ENCODE data around the gene CFAP100. TPM values are rescaled to one million over a fixed set of nuclear protein-coding genes. Genes with fewer than 3 reads are reported as not detected.

CFAP100 gene
- total and polyA plus RNA-seq, 10 donors: not detected

- TF ChIP-seq, protein P1, sequence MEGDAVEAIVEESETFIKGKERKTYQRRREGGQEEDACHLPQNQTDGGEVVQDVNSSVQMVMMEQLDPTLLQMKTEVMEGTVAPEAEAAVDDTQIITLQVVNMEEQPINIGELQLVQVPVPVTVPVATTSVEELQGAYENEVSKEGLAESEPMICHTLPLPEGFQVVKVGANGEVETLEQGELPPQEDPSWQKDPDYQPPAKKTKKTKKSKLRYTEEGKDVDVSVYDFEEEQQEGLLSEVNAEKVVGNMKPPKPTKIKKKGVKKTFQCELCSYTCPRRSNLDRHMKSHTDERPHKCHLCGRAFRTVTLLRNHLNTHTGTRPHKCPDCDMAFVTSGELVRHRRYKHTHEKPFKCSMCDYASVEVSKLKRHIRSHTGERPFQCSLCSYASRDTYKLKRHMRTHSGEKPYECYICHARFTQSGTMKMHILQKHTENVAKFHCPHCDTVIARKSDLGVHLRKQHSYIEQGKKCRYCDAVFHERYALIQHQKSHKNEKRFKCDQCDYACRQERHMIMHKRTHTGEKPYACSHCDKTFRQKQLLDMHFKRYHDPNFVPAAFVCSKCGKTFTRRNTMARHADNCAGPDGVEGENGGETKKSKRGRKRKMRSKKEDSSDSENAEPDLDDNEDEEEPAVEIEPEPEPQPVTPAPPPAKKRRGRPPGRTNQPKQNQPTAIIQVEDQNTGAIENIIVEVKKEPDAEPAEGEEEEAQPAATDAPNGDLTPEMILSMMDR (IDR thresholded peaks at IDR 0.05 in 8 of 11, conservative IDR thresholded peaks at IDR 0.05 in 3 of 11): peak; percentile 73 to 95 (median 86)
- TF ChIP-seq POLR2A (IDR thresholded peaks at IDR 0.05) (no peak), POLR2AphosphoS5 (IDR thresholded peaks at IDR 0.05) (peak; percentile 73 to 79 (median 78))
- DNase-seq: peak; percentile 93
- intact Hi-C loops (cut with DNase I; ENCODE audit: low total_unique reads): no loop called here
- H3K4me1 ChIP-seq: peaks cover 0 to 11% (median 10%) of the 10 kb centered on the region in 6 donors
- H3K27me3 ChIP-seq (replicated peaks in 1 of 7): peaks cover 0 to 66% (median 12%) of the 10 kb centered on the region in 7 donors
- H3K4me3 ChIP-seq: peak overlapping the region in 6 of 8 donors; percentile 9 to 51 (median 20)
- WGBS, 5 donors: 4 to 7% (median 4%) methylated on average over 31 to 58 of the region's 58 CpGs
- peak overlapping the region in 5 of 8 donors; percentile 27 to 71 (median 66) for H3K27ac ChIP-seq
- no peaks in the 10 kb centered on the region for H3K9me3 ChIP-seq
- H3K36me3 ChIP-seq: no peaks in the 10 kb centered on the region
Observed at GRCh38 chr3:126389112-126389793, 5.5 kb upstream of the CFAP100 start.

DNA sequence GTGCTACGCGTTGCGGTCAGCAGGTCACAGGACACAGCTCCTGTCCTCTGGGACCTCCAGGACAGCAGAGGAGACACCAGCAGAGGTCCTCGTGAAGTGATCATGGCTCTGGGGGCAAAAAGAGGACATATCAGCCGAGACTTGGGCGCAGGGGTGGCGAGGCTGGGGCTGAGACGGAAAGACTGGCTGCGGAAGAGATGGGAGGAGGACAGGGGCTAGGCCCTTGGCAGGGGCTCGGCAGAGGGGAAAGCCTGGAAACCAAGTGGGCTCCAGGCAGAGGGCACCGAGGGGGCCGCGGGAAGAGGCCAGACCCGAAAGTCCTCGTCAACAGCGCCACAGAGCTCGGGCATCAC is 4.9 kb upstream of the CFAP100 start:
- DNase-seq: no peak
- Histone ChIP-seq H3K4me3 (no peak overlapping the region), H3K36me3 (no peaks in the 10 kb centered on the region), H3K9me3 (no peaks in the 10 kb centered on the region), H3K4me1 (peaks cover 0 to 14% (median 10%) of the 10 kb centered on the region in 6 donors), H3K27ac (no peak overlapping the region), H3K27me3 (replicated peaks in 1 of 7) (peaks cover 0 to 72% (median 17%) of the 10 kb centered on the region in 7 donors)
- no peak for TF ChIP-seq POLR2AphosphoS5 (IDR thresholded peaks at IDR 0.05)
- no peak for TF ChIP-seq POLR2A (IDR thresholded peaks at IDR 0.05)
- TF ChIP-seq, protein P1 (IDR thresholded peaks at IDR 0.05 in 8 of 11, conservative IDR thresholded peaks at IDR 0.05 in 3 of 11): no peak
- WGBS, 5 donors: 58 to 70% (median 61%) methylated on average over 17 of the region's 17 CpGs
- intact Hi-C loops (cut with DNase I; ENCODE audit: low total_unique reads): loop anchor here (2.0 to 5.0 kb wide), 2 partner anchors 132 to 255 kb away; no protein-coding TSS in a partner anchor

GRCh38 chr3:126390201-126390600 is 4.5 kb upstream of the CFAP100 start:
- H3K27ac ChIP-seq: no peak overlapping the region
- intact Hi-C loops (cut with DNase I; ENCODE audit: low total_unique reads): loop anchor here (2.0 to 5.0 kb wide), 2 partner anchors 133 to 255 kb away; no protein-coding TSS in a partner anchor
- H3K27me3 ChIP-seq (replicated peaks in 1 of 7): peaks cover 0 to 76% (median 21%) of the 10 kb centered on the region in 7 donors
- TF ChIP-seq POLR2A (IDR thresholded peaks at IDR 0.05) (no peak), POLR2AphosphoS5 (IDR thresholded peaks at IDR 0.05) (no peak)
- TF ChIP-seq, protein P1 (IDR thresholded peaks at IDR 0.05 in 8 of 11, conservative IDR thresholded peaks at IDR 0.05 in 3 of 11): no peak
- no peak overlapping the region for H3K4me3 ChIP-seq
- DNase-seq: no peak
- 88 to 94% (median 91%) methylated on average over 15 of the region's 15 CpGs for WGBS, 5 donors
- no peaks in the 10 kb centered on the region for H3K36me3 ChIP-seq
- H3K4me1 ChIP-seq: peaks cover 0 to 17% (median 10%) of the 10 kb centered on the region in 6 donors
- no peaks in the 10 kb centered on the region for H3K9me3 ChIP-seq

- no peak for TF ChIP-seq POLR2A (IDR thresholded peaks at IDR 0.05)
- TF ChIP-seq POLR2AphosphoS5 (IDR thresholded peaks at IDR 0.05): no peak
- TF ChIP-seq, protein P1 (IDR thresholded peaks at IDR 0.05 in 8 of 11, conservative IDR thresholded peaks at IDR 0.05 in 3 of 11): no peak
- DNase-seq: no peak
- Histone ChIP-seq H3K4me3 (no peak overlapping the region), H3K4me1 (peaks cover 0 to 17% (median 10%) of the 10 kb centered on the region in 6 donors), H3K27ac (no peak overlapping the region), H3K27me3 (replicated peaks in 1 of 7) (peaks cover 0 to 81% (median 21%) of the 10 kb centered on the region in 7 donors), H3K36me3 (no peaks in the 10 kb centered on the region), H3K9me3 (no peaks in the 10 kb centered on the region)
- 60 to 72% (median 69%) methylated on average over 4 of the region's 4 CpGs for WGBS, 5 donors
- intact Hi-C loops (cut with DNase I; ENCODE audit: low total_unique reads): loop anchor here (2.0 to 5.0 kb wide), 2 partner anchors 133 to 256 kb away; no protein-coding TSS in a partner anchor
Observed at GRCh38 chr3:126390751-126391150, 4.0 kb upstream of the CFAP100 start.
